Epithelial cell of esophagus (primary cell): Measurements from ENCODE around the gene SP3.

ENCODE experiments used
- DNase-seq: peaks from one replicate; pipeline ENCODE4 v3.0.0; 2010; ENCODE audit warnings: low read depth
- H3K4me3 ChIP-seq: 2 replicates; pipeline ENCODE4 v1.5.1; 2011; ENCODE audit warnings: mild to moderate bottlenecking, low read length, control low read depth
- CTCF ChIP-seq: IDR thresholded peaks from 2 replicates; pipeline ENCODE4 v1.5.1; 2011; ENCODE audit warnings: low read depth, mild to moderate bottlenecking, low read length, control low read depth, inconsistent platforms; ENCODE audit not compliant: insufficient read depth; ENCODE audit errors: missing control alignments

The SP3 gene

DNA sequence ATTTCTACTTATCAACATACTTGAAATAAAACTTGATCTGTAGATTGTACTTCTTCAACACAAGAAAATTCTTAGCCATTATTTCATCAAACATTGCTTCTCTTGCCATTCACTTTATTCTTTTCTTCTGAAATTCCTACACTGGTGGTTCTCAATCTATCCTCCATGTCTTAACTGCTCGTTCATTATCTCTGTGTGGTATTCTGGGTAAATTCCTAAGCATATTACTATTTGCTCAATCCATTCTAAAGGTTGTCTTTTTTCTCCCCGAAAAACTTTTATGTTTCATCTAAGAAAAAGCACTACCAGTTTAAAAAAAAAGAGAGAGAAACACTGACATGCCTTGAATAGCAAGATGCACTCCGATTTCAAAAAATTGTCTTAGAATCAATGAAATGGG is 18.0 kb downstream of the SP3 start:
- no peak for TF ChIP-seq CTCF
- H3K4me3 ChIP-seq = no peak overlapping the region
- no peak for DNase-seq

GRCh38 chr2:173943738-173944137 is 21.4 kb downstream of the SP3 start:
- peak; percentile 79 for DNase-seq
- TF ChIP-seq CTCF = no peak
- H3K4me3 ChIP-seq = no peak overlapping the region

- TF ChIP-seq CTCF = no peak
- no peak for DNase-seq
- no peak overlapping the region for H3K4me3 ChIP-seq
Observed at GRCh38 chr2:173942861-173943523, 22.2 kb downstream of the SP3 start.

GRCh38 chr2:173941567-173941966 is 23.6 kb downstream of the SP3 start:
- TF ChIP-seq CTCF = no peak
- no peak for DNase-seq
- H3K4me3 ChIP-seq = no peak overlapping the region

DNA sequence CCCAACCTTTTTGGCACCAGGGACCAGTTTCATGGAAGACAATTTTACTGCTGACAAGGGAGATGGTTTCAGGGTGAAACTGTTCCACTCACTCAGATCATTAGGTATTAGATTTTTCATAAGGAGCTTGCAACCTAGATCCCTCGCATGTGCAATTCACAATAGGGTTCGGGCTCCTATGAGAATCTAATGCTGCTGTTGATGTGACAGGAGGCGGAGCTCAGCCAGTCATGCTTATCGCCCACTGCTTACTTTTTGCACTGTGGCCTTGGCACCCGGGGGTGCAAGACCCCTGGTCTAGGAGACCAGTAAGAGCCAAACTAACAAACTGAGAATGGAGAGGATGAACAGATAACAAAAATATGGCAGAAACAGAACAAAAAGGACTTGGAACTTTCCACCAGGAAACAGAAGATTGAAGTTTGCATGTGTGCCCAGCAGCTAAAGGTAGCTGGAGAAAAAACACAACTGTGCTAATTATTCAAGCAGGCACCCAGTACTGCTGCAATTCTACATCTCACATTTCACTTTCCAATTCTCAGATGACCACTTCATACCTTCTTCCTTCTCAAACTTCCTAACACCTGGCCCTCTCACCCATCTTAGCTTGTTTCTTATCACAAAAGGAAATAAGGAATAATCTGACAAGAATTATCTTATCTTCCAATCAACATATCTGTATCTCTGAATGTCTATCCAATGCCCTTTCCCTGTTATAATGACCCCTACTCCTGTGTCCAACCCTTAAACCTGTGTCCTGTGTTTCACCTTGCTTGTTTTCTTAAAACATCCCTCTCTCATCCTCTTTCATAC is 24.8 kb downstream of the SP3 start:
- no peak for DNase-seq
- H3K4me3 ChIP-seq = no peak overlapping the region
- no peak for TF ChIP-seq CTCF

GRCh38 chr2:173938700-173939384 is 26.3 kb downstream of the SP3 start:
- no peak overlapping the region for H3K4me3 ChIP-seq
- DNase-seq = no peak
- TF ChIP-seq CTCF = no peak
